ENCODE measurements around the gene PTPMT1.
A peak's percentile ranks its signal among the peaks of the same experiment; 100 is the strongest.
"Not testable (repeated sequence)": the region's sequence is repeated elsewhere in the genome, so short reads cannot be mapped to it uniquely, and the experiment has no call there.

PTPMT1 gene

DNA sequence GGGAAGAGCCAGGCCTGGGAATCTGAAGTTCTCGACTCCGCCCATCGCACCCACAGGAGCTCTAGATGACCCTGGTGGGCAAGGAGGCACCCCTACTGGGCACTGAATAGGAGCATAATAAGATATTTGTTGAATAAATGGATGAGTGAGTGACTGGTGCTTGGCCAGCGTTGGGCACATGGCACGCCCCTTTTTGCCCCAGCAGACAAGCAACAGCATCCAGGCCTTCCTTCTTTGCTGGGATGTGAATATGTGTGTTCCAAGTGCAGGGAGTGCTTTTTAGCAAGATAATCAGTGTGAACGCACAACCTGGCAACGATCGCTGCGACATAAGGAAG lies 12.0 kb upstream of the PTPMT1 start:
- peak overlapping the region; percentile 55 for H3K4me3 ChIP-seq (ENCODE audit: low read depth, low read length)
- no peaks in the 10 kb centered on the region for H3K27me3 ChIP-seq
- H3K36me3 ChIP-seq: no peaks in the 10 kb centered on the region
- H3K4me1 ChIP-seq: no peaks in the 10 kb centered on the region; the same call in 1 of the 2 replicates
- DNase-seq: no peak
- TF ChIP-seq, protein P1, sequence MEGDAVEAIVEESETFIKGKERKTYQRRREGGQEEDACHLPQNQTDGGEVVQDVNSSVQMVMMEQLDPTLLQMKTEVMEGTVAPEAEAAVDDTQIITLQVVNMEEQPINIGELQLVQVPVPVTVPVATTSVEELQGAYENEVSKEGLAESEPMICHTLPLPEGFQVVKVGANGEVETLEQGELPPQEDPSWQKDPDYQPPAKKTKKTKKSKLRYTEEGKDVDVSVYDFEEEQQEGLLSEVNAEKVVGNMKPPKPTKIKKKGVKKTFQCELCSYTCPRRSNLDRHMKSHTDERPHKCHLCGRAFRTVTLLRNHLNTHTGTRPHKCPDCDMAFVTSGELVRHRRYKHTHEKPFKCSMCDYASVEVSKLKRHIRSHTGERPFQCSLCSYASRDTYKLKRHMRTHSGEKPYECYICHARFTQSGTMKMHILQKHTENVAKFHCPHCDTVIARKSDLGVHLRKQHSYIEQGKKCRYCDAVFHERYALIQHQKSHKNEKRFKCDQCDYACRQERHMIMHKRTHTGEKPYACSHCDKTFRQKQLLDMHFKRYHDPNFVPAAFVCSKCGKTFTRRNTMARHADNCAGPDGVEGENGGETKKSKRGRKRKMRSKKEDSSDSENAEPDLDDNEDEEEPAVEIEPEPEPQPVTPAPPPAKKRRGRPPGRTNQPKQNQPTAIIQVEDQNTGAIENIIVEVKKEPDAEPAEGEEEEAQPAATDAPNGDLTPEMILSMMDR (IDR thresholded peaks at IDR 0.05; ENCODE audit: low read depth, low read length): no peak
- no peaks in the 10 kb centered on the region for H3K9me3 ChIP-seq

DNA sequence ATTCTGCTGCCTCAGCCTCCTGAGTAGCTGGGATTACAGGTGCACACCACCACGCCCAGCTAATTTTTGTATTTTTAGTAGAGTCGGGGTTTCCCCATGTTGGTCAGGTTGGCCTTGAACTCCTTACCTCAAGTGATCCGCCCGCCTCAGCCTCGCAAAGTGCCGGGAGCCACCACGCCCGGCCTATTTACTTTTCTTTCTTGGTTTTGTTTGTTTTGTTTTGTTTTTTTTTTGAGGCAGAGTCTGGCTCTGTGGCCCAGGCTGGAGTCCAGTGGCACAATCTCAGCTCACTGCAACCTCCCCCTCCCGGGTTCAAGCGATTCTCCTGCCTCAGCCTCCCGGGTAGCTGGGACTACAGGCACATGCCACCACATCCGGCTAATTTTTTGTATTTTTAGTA lies 8.4 kb upstream of the PTPMT1 start:
- not testable (repeated sequence) for H3K4me1 ChIP-seq; DNase-seq; H3K36me3 ChIP-seq; H3K27me3 ChIP-seq; H3K4me3 ChIP-seq (ENCODE audit: low read depth, low read length); H3K9me3 ChIP-seq

DNA sequence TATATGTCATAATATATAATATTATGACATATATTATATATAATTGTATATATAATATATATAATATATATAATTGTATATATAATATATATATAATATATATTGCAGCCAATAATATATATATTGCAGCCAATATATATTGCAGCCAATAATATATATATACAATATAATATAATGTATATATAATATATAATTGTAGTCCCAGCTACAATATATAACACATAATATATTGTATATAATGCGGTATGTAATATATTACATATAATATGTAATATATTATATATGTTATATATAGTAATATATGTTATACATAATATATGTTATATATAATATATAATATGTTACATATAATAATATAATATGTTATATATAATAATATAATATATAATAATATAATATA lies 6.7 kb upstream of the PTPMT1 start:
- no peak for DNase-seq
- TF ChIP-seq, protein P1 (IDR thresholded peaks at IDR 0.05; ENCODE audit: low read depth, low read length): no peak
- no peaks in the 10 kb centered on the region for H3K27me3 ChIP-seq
- H3K36me3 ChIP-seq: no peaks in the 10 kb centered on the region
- no peaks in the 10 kb centered on the region for H3K9me3 ChIP-seq
- no peak overlapping the region for H3K4me3 ChIP-seq (ENCODE audit: low read depth, low read length)
- no peaks in the 10 kb centered on the region for H3K4me1 ChIP-seq

DNA sequence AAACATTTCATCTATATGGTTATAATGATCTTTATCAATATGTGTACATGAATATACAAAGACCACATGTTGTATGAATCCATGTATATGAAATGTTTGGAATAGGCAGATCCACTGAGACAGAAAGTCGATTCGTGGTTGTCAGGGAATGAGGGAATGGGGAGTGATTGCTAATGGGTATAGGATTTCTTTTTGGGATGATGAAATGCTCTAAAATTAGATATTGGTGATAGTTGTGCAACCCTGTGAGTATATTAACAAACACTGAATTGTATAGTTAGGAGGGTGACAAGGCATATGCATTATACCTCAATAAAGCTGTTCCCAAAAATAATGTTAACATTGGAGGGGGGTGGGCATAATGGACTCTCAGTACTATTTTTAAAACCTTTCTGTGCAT lies 5.0 kb upstream of the PTPMT1 start:
- TF ChIP-seq, protein P1 (IDR thresholded peaks at IDR 0.05; ENCODE audit: low read depth, low read length): no peak
- Histone ChIP-seq H3K36me3 (no peaks in the 10 kb centered on the region), H3K9me3 (no peaks in the 10 kb centered on the region), H3K4me1 (no peaks in the 10 kb centered on the region), H3K4me3 (ENCODE audit: low read depth, low read length) (no peak overlapping the region), H3K27me3 (no peaks in the 10 kb centered on the region)
- DNase-seq: no peak

DNA sequence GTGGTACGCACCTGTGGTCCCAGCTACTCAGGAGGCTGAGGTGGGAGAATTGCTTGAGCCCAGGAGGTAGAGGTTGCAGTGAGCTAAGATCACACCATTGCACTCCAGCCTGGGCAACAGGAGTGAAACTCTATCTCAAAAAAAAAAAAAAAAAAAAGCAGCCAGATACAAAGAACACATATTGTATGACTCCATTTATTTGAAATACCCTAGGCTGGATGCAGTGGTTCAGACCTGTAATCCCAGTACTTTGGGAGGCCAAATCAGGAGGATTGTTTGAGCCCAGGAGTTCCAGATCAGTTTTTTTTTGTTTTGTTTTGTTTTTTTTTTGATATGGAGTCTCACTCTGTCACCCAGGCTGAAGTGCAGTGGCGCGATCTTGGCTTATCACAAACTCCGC lies 3.0 kb upstream of the PTPMT1 start:
- H3K36me3 ChIP-seq; H3K4me3 ChIP-seq (ENCODE audit: low read depth, low read length); H3K27me3 ChIP-seq; H3K4me1 ChIP-seq; H3K9me3 ChIP-seq; DNase-seq: not testable (repeated sequence)

DNA sequence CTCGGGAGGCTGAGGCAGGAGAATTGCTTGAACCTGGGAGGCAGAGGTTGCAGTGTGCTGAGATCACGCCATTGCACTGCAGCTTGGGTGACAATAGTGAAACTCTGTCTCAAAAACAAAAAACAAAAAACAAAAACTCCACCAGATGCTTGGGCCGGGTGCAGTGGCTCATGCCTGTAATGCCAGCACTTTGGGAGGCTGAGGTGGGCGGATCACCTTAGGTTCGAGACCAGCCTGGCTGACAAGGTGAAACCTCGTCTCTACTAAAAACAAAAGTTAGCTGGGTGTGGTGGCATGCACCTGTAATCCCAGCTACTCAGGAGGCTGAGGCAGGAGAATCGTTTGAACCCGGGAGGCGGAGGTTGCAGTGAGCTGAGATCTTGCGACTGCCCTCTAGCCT lies 1.0 kb upstream of the PTPMT1 start:
- not testable (repeated sequence) for H3K4me3 ChIP-seq (ENCODE audit: low read depth, low read length); H3K4me1 ChIP-seq; DNase-seq; H3K9me3 ChIP-seq; H3K27me3 ChIP-seq; H3K36me3 ChIP-seq

DNA sequence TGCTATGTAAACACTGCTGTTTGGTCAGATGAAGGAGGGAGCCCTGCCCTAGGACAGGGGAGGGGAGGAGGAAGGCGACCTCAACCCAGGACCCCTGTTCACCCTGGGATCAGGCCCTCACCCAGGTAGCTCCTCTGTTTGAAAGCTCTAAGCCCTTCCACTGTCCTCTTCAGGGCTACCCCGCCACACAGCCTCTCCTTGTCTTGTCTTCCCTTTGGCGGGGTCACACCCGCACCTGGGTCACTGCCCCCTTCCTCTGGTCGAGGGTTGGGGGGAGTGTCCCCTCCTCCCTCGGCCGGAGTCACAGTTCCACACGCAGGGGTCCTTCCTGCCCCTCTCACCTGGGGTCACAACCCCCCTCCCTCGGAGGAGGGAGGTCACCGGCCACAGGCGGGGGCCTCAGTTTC lies 463 bp upstream of the PTPMT1 start:
- H3K4me3 ChIP-seq (ENCODE audit: low read depth, low read length): peak overlapping the region; percentile 73
- H3K4me1 ChIP-seq: no peaks in the 10 kb centered on the region
- no peaks in the 10 kb centered on the region for H3K27me3 ChIP-seq
- no peaks in the 10 kb centered on the region for H3K9me3 ChIP-seq
- no peak for DNase-seq
- TF ChIP-seq, protein P1 (IDR thresholded peaks at IDR 0.05; ENCODE audit: low read depth, low read length): no peak
- no peaks in the 10 kb centered on the region for H3K36me3 ChIP-seq

DNA sequence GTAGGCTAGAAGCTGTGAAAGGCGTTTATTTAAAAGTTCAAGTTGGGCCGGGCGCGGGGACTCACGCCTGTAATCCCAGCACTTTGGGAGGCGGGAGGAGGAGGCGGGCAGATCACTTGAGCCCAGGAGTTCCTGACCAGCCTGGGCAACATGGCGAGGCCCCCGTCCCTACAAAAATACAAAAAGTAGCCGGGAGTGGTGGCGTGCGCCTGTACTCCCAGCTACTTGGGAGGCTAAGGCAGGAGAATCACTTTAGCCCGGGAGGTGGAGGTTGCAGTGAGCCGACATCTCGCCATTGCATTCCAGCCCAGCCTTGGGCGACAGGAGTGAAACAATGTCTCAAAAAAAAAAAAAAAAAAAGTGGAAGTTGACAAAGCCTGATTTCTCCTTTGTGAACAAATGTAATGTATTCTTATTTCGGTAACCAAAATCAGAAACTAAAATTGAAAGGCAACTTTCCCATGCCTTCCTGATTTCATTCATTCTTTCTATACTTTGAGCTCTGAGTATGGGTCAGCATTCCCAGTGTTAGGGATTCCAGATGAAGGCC lies 825 bp downstream of the PTPMT1 start:
- Histone ChIP-seq H3K4me1 (no peaks in the 10 kb centered on the region), H3K4me3 (ENCODE audit: low read depth, low read length) (peak overlapping the region; percentile 73), H3K9me3 (no peaks in the 10 kb centered on the region), H3K27me3 (no peaks in the 10 kb centered on the region), H3K36me3 (no peaks in the 10 kb centered on the region)
- no peak for DNase-seq
- TF ChIP-seq, protein P1 (IDR thresholded peaks at IDR 0.05; ENCODE audit: low read depth, low read length): no peak
